Gastroesophageal sphincter (tissue), 4 donors: ENCODE measurements around the gene FBXO31. TPM values are rescaled to one million over a fixed set of nuclear protein-coding genes. Genes with fewer than 3 reads are reported as not detected.
"Not testable (repeated sequence)": the region's sequence is repeated elsewhere in the genome, so short reads cannot be mapped to it uniquely, and the experiment has no call there.

Experiments
- ATAC-seq: fragments of 150-250 bp; one replicate; pipeline ENCODE4 v1.9.1; 2016; ENCODE audit warnings: mild to moderate bottlenecking, moderate library complexity
- H3K27ac ChIP-seq, 4 donors: fragments of 200-600 bp; sonication (generic) in 3 of 4; 1 replicate in 3 of 4; 2 replicates in 1 of 4; pipeline ENCODE4 v1.5.1; 2016 to 2019
- H3K27me3 ChIP-seq: fragments of 200-600 bp; sonication (generic); one replicate; pipeline ENCODE4 v1.5.1; 2019
- H3K36me3 ChIP-seq, 2 donors: fragments of 200-600 bp; sonication (generic); one replicate each; pipeline ENCODE4 v1.5.1; 2019; ENCODE audit warnings: control low read depth in 1 of 2
- H3K4me1 ChIP-seq, 3 donors: fragments of 200-600 bp; sonication (generic); 1 replicate in 2 of 3; 2 replicates in 1 of 3; pipeline ENCODE4 v1.5.1; 2016 to 2019; ENCODE audit warnings: control low read depth in 2 of 3
- H3K4me3 ChIP-seq, 2 donors: fragments of 200-600 bp; sonication (generic); one replicate each; pipeline ENCODE4 v1.5.1; 2019; ENCODE audit warnings: mild to moderate bottlenecking in 1 of 2, moderate library complexity in 1 of 2
- H3K9me3 ChIP-seq, 3 donors: fragments of 200-600 bp; sonication (generic); one replicate each; pipeline ENCODE4 v1.5.1; 2017 to 2019; ENCODE audit warnings: control low read depth in 2 of 3
- EP300 ChIP-seq: sonication (generic); formaldehyde crosslinking; IDR thresholded peaks from one replicate; pipeline ENCODE4 v1.6.1; 2017; ENCODE audit warnings: antibody characterized with exemption, mild to moderate bottlenecking
- POLR2A ChIP-seq, 2 donors: fragments of 450-650 bp; IDR thresholded peaks; one replicate each; pipeline ENCODE4 v1.6.1; 2017; ENCODE audit warnings: antibody characterized with exemption in 2 of 2, mild to moderate bottlenecking in 2 of 2, moderate library complexity in 1 of 2
- POLR2AphosphoS5 ChIP-seq: sonication (generic); formaldehyde crosslinking; IDR thresholded peaks from one replicate; pipeline ENCODE4 v1.6.1; 2017; ENCODE audit warnings: antibody characterized with exemption
- WGBS, 2 donors: methylation state at CpG; one replicate each; pipeline ENCODE4 v1.1.5; 2018; ENCODE audit warnings: low coverage in 1 of 2; 5-methylcytosine and 5-hydroxymethylcytosine counted together
- total RNA-seq, 4 donors: library from RNA; depleted of rRNA; stranded (reverse); fragments of >200 nt; gene quantifications; one replicate each; pipeline ENCODE4 v1.1.0, GENCODE V29; 2016
- TF ChIP-seq, protein P1 (sequence below), 4 experiments: fragments of 200-600 bp in 2 of 4; fragments of 450-650 bp in 2 of 4; sonication (generic) in 1 of 4; IDR thresholded peaks; one replicate each; pipeline ENCODE4 v1.5.1; 2017 to 2019; ENCODE audit warnings: antibody characterized with exemption in 4 of 4, mild to moderate bottlenecking in 2 of 4, moderate library complexity in 2 of 4

FBXO31 gene
- total RNA-seq, 4 donors from 2014 or later: 69.2 to 141 (median 85.1) TPM

DNA sequence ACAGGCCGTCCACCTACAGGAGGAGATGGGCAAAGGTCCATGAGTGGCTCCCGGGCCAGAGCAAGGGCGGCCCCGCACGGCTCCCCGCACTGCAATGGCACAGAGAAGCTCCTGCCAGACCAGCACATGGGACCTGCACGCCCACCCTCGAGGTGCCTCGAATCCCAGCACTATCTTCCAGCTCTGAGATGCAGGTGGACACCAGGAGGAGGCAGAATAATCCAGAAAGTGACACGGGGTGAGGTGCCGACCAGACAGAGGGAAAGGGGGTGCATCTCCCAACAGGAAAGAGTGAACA is 39.9 kb downstream of the FBXO31 start:
- no CpG with 5 or more reads among the region's 11 CpGs for WGBS, 2 donors
- Histone ChIP-seq H3K27ac (peak overlapping the region in 2 of 4 donors; percentile 41 to 51), H3K4me3 (no peak overlapping the region), H3K36me3 (peaks cover 0 to 97% of the 10 kb centered on the region in 2 donors), H3K27me3 (no peaks in the 10 kb centered on the region), H3K4me1 (peaks cover 0 to 27% (median 9%) of the 10 kb centered on the region in 3 donors), H3K9me3 (no peaks in the 10 kb centered on the region)
- no peak for ATAC-seq
- TF ChIP-seq POLR2AphosphoS5: no peak
- TF ChIP-seq POLR2A (IDR thresholded peaks at IDR 0.05): no peak
- TF ChIP-seq, protein P1, sequence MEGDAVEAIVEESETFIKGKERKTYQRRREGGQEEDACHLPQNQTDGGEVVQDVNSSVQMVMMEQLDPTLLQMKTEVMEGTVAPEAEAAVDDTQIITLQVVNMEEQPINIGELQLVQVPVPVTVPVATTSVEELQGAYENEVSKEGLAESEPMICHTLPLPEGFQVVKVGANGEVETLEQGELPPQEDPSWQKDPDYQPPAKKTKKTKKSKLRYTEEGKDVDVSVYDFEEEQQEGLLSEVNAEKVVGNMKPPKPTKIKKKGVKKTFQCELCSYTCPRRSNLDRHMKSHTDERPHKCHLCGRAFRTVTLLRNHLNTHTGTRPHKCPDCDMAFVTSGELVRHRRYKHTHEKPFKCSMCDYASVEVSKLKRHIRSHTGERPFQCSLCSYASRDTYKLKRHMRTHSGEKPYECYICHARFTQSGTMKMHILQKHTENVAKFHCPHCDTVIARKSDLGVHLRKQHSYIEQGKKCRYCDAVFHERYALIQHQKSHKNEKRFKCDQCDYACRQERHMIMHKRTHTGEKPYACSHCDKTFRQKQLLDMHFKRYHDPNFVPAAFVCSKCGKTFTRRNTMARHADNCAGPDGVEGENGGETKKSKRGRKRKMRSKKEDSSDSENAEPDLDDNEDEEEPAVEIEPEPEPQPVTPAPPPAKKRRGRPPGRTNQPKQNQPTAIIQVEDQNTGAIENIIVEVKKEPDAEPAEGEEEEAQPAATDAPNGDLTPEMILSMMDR (IDR thresholded peaks at IDR 0.05): no peak
- no peak for TF ChIP-seq EP300

DNA sequence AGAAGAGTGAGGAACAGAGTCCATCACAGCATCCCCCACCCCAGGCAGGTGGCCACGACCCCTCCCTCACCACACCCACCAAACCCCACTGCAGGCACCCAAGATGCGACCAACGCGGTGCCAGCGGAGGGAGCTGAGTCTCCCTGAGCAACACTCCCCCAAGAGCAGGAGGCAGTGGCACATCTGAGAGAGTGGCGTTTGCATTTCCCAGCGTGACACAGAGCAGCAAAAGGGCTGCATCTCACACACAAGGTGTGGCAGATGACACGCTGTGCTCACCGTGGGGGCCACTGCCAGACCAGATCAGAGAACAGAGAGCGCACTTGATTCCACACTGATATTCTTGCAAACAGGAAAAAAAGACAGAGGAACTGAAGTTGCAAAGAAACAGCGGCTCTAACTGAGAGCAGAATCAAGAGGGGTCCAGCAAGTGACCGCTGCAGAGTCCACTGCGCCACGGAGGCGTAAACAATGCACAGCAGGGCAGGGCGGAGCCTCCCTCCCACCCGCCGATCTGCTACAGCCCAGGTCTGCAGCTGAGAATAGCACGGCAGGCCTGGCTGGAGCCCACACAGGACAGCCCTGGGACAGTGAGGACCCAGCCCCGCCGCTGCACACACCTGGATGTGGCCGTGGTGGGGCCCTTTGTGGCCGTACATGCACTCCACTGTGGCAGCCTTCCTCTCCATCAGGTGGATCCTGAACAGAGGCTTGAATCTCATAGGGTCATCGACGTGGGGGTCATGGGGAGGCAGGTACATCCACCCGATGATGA is 40.4 kb downstream of the FBXO31 start:
- H3K4me1 ChIP-seq: peaks cover 0 to 27% (median 9%) of the 10 kb centered on the region in 3 donors
- no peak for ATAC-seq
- 78 to 80% methylated on average over 3 of the region's 26 CpGs for WGBS, 2 donors
- peak overlapping the region in 2 of 4 donors; percentile 41 to 51 for H3K27ac ChIP-seq
- peaks cover 0 to 97% of the 10 kb centered on the region in 2 donors for H3K36me3 ChIP-seq
- TF ChIP-seq EP300 (no peak), POLR2A (IDR thresholded peaks at IDR 0.05) (no peak), POLR2AphosphoS5 (no peak)
- TF ChIP-seq, protein P1 (IDR thresholded peaks at IDR 0.05): no peak
- no peaks in the 10 kb centered on the region for H3K9me3 ChIP-seq
- H3K4me3 ChIP-seq: no peak overlapping the region
- H3K27me3 ChIP-seq: no peaks in the 10 kb centered on the region

DNA sequence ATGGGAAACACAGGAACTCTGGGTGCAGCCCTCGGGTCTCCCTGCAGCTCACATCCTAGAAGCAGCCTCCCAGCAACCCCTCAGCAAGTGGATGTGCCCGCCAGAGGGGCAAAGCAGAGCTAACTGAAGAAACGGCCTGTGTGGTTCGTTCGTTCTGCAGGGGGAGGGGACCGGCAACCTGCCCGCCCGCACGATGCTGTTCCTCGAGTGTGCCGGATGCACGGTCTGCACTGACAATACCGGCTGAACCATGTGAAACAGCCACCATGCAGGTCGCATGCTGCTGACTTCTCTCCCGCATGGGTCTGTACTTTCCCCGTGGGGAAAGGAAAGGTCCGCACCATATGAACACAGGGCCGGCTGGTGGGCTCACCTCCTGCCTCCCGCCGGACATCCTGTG is 41.1 kb downstream of the FBXO31 start:
- H3K36me3 ChIP-seq: peaks cover 0 to 98% of the 10 kb centered on the region in 2 donors
- WGBS, 2 donors: 80% methylated on average over 1 of the region's 20 CpGs; no CpG with 5 or more reads in 1 of the 2 donors
- H3K9me3 ChIP-seq: no peaks in the 10 kb centered on the region
- TF ChIP-seq EP300 (no peak), POLR2A (IDR thresholded peaks at IDR 0.05) (no peak), POLR2AphosphoS5 (no peak)
- TF ChIP-seq, protein P1 (IDR thresholded peaks at IDR 0.05): no peak
- H3K4me1 ChIP-seq: peaks cover 0 to 27% (median 9%) of the 10 kb centered on the region in 3 donors
- H3K4me3 ChIP-seq: no peak overlapping the region
- H3K27me3 ChIP-seq: no peaks in the 10 kb centered on the region
- H3K27ac ChIP-seq: no peak overlapping the region
- ATAC-seq: no peak

DNA sequence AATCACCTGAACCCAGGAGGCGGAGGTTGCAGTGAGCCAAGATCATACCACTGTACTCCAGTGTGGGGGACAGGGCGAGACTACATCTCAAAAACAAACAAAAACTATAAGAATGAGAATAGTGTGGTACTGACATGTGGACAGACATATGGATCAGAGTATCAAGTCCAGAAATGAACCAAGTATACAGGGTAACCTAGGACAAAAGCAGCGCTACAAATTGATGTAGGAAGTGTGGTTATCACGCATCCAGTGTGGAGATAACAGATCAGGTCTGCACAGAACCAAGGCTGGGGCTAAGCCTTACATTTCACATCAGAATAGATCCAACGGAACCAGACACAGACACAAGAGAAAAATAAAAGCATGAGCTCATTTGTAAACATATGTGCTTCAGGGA is 43.4 kb downstream of the FBXO31 start:
- 95 to 97% methylated on average over 4 to 5 of the region's 5 CpGs for WGBS, 2 donors
- Histone ChIP-seq H3K4me1 (peaks cover 0 to 17% (median 3%) of the 10 kb centered on the region in 3 donors), H3K36me3 (peaks cover 0 to 96% of the 10 kb centered on the region in 2 donors), H3K27ac (no peak overlapping the region), H3K9me3 (no peaks in the 10 kb centered on the region), H3K4me3 (no peak overlapping the region), H3K27me3 (no peaks in the 10 kb centered on the region)
- ATAC-seq: no peak
- TF ChIP-seq, protein P1 (IDR thresholded peaks at IDR 0.05): no peak
- TF ChIP-seq EP300: no peak
- no peak for TF ChIP-seq POLR2A (IDR thresholded peaks at IDR 0.05)
- no peak for TF ChIP-seq POLR2AphosphoS5

DNA sequence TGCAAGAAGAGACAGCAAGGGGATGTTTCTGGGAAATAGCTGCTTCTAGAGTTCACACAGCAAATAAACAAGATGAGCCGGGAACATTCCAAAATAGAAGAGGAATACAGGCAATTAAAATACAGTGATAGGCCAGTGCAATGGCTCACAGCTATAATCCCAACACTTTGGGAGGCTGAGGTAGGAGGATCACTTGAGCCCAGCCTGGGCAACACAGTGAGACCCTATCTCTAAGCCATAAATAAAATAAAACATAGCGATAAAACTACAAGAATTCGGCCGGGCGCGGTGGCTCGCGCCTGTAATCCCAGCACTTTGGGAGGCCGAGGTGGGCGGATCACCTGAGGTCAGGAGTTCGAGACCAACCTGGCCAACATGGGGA is 43.9 kb downstream of the FBXO31 start:
- Histone ChIP-seq H3K36me3 (peaks cover 0 to 96% of the 10 kb centered on the region in 2 donors), H3K4me1 (peaks cover 0 to 12% (median under 1%) of the 10 kb centered on the region in 3 donors)
- not testable (repeated sequence) for H3K27ac ChIP-seq, H3K27me3 ChIP-seq, H3K9me3 ChIP-seq, H3K4me3 ChIP-seq, ATAC-seq
- 75 to 96% methylated on average over 1 to 10 of the region's 11 CpGs for WGBS, 2 donors
